H1 (cell line): ENCODE results near the gene CTNNA3. TPM values are rescaled to one million over a fixed set of nuclear protein-coding genes. Genes with fewer than 3 reads are reported as not detected.

Experiments used
- CTCF ChIA-PET: fragments of 300-600 bp; sonication (Branson Sonifier 250); formaldehyde crosslinking; loops from one replicate; lab custom pipeline; 2021; ENCODE audit not compliant: partially characterized antibody; lab: Charles Lee
- POLR2A ChIA-PET: fragments of 300-600 bp; sonication (Branson Sonifier 250); formaldehyde crosslinking; loops from one replicate; lab custom pipeline; 2021; ENCODE audit warnings: inconsistent platforms; ENCODE audit not compliant: partially characterized antibody; lab: Charles Lee
- DNase-seq, 2 experiments: peaks; one replicate each; pipeline versions ENCODE4 v3.0.0 to v3.0.0-alpha.2; 2010 to 2022; ENCODE audit warnings: low spot score in 2 of 2, low read depth in 1 of 2, mixed read lengths in 1 of 2
- FAIRE-seq: peaks from 2 replicates; lab custom pipeline; 2011; peaks lifted over from hg19 to GRCh38; lab: Jason Lieb, UNC
- H2AFZ ChIP-seq: 2 replicates; pipeline ENCODE4 v1.8.1; 2012; ENCODE audit warnings: low read length, inconsistent platforms
- H2AK5ac ChIP-seq: 2 replicates; pipeline ENCODE4 v1.6.1; 2013; ENCODE audit warnings: low read depth, low read length
- H2BK120ac ChIP-seq: replicated peaks from 2 replicates; pipeline ENCODE3; 2013; ENCODE audit warnings: low read depth, low read length, inconsistent platforms
- H2BK12ac ChIP-seq: 2 replicates; pipeline ENCODE4 v1.6.1; 2013; ENCODE audit warnings: low read depth, low read length
- H2BK15ac ChIP-seq: 2 replicates; pipeline ENCODE4 v1.6.1; 2013; ENCODE audit warnings: low read length
- H2BK20ac ChIP-seq: 2 replicates; pipeline ENCODE4 v1.6.1; 2013; ENCODE audit warnings: low read length
- H2BK5ac ChIP-seq: 2 replicates; pipeline ENCODE4 v1.6.1; 2013; ENCODE audit warnings: low read depth, low read length
- H3K14ac ChIP-seq: 2 replicates; pipeline ENCODE4 v1.6.1; 2013; ENCODE audit warnings: inconsistent platforms; ENCODE audit not compliant: insufficient read length
- H3K18ac ChIP-seq: 2 replicates; pipeline ENCODE4 v1.6.1; 2013; ENCODE audit warnings: low read length; ENCODE audit errors: extremely low read depth
- H3K23ac ChIP-seq: 2 replicates; pipeline ENCODE4 v1.6.1; 2013; ENCODE audit warnings: inconsistent platforms; ENCODE audit not compliant: insufficient read length
- H3K23me2 ChIP-seq: 2 replicates; pipeline ENCODE4 v1.6.1; 2013; ENCODE audit warnings: low read depth, low read length
- H3K27ac ChIP-seq: 2 replicates; pipeline ENCODE4 v1.6.1; 2011; ENCODE audit warnings: low read depth, low read length, inconsistent platforms
- H3K27me3 ChIP-seq, 4 experiments: replicated peaks in 1 of 4; 1 replicate in 1 of 4; 2 replicates in 3 of 4; pipeline versions ENCODE4 v1.6.1 to v1.8.1; 2011 to 2013; ENCODE audit warnings: low read length in 3 of 4, mild to moderate bottlenecking in 3 of 4, inconsistent platforms in 2 of 4, mixed read lengths in 2 of 4, moderate library complexity in 1 of 4; ENCODE audit not compliant: control insufficient read depth in 3 of 4, insufficient read depth in 3 of 4; ENCODE audit errors: extremely low read depth in 1 of 4
- H3K36me3 ChIP-seq, 4 experiments: 2 replicates each; pipeline versions ENCODE4 v1.6.1 to v1.8.1; 2011 to 2013; ENCODE audit warnings: mild to moderate bottlenecking in 4 of 4, low read length in 3 of 4, moderate library complexity in 2 of 4, control low read depth in 1 of 4, inconsistent platforms in 1 of 4; ENCODE audit not compliant: insufficient read depth in 4 of 4, control insufficient read depth in 2 of 4
- H3K4ac ChIP-seq: replicated peaks from 2 replicates; pipeline ENCODE3; 2013; ENCODE audit warnings: low read length, low read depth, mixed read lengths, inconsistent platforms; ENCODE audit not compliant: insufficient read length
- H3K4me1 ChIP-seq, 4 experiments: replicated peaks in 1 of 4; 1 replicate in 1 of 4; 2 replicates in 3 of 4; pipeline versions ENCODE4 v1.6.1 to v1.8.1; 2011 to 2013; ENCODE audit warnings: low read length in 3 of 4, inconsistent platforms in 2 of 4, mixed read lengths in 1 of 4; ENCODE audit not compliant: insufficient read depth in 4 of 4, control insufficient read depth in 3 of 4
- H3K4me2 ChIP-seq, 2 experiments: 2 replicates each; pipeline versions ENCODE4 v1.6.1 to v1.8.1; 2011 to 2013; ENCODE audit warnings: low read depth in 2 of 2, low read length in 2 of 2, control low read depth in 1 of 2, inconsistent platforms in 1 of 2, mild to moderate bottlenecking in 1 of 2; ENCODE audit not compliant: insufficient read depth in 1 of 2
- H3K4me3 ChIP-seq, 4 experiments: fragments of 200-600, 300-600 bp in 1 of 4; sonication (generic), shearing (Covaris generic), sonication (Bioruptor Twin) in 1 of 4; 2 replicates each; pipeline versions ENCODE4 v1.5.1 to v1.8.1; 2011 to 2016; ENCODE audit warnings: low read length in 4 of 4, low read depth in 3 of 4, control low read depth in 2 of 4, inconsistent platforms in 2 of 4, mild to moderate bottlenecking in 2 of 4, mixed read lengths in 1 of 4, moderate library complexity in 1 of 4; ENCODE audit not compliant: insufficient read depth in 2 of 4; ENCODE audit errors: extremely low read depth in 1 of 4
- H3K56ac ChIP-seq: replicated peaks from 2 replicates; pipeline ENCODE3; 2013; ENCODE audit warnings: low read depth, mild to moderate bottlenecking, mixed read lengths, low read length, inconsistent platforms; ENCODE audit not compliant: insufficient read length
- H3K79me1 ChIP-seq: 2 replicates; pipeline ENCODE4 v1.6.1; 2013; ENCODE audit warnings: low read depth, low read length, control low read depth
- H3K79me2 ChIP-seq, 2 experiments: 2 replicates each; pipeline versions ENCODE4 v1.6.1 to v1.8.1; 2012 to 2013; ENCODE audit warnings: low read length in 2 of 2, mild to moderate bottlenecking in 2 of 2, inconsistent platforms in 1 of 2; ENCODE audit not compliant: insufficient read depth in 2 of 2, control insufficient read depth in 1 of 2
- H3K9ac ChIP-seq, 4 experiments: replicated peaks in 1 of 4; 1 replicate in 1 of 4; 2 replicates in 3 of 4; pipeline versions ENCODE4 v1.6.1 to v1.8.1; 2011 to 2013; ENCODE audit warnings: low read depth in 3 of 4, low read length in 3 of 4, control low read depth in 2 of 4, mild to moderate bottlenecking in 2 of 4, moderate library complexity in 2 of 4, inconsistent platforms in 1 of 4; ENCODE audit errors: extremely low read depth in 1 of 4
- H3K9me3 ChIP-seq, 2 experiments: 2 replicates each; pipeline versions ENCODE4 v1.6.1 to v1.8.1; 2012 to 2013; ENCODE audit warnings: mild to moderate bottlenecking in 2 of 2, moderate library complexity in 2 of 2, control low read depth in 1 of 2, inconsistent platforms in 1 of 2, low read depth in 1 of 2, low read length in 1 of 2, mixed read lengths in 1 of 2; ENCODE audit not compliant: insufficient read depth in 2 of 2
- H4K20me1 ChIP-seq, 2 experiments: replicated peaks in 1 of 2; 2 replicates each; pipeline versions ENCODE3 to v1.8.1; 2011 to 2013; ENCODE audit warnings: inconsistent platforms in 2 of 2, low read length in 2 of 2, mild to moderate bottlenecking in 1 of 2; ENCODE audit not compliant: insufficient read depth in 2 of 2, control insufficient read depth in 1 of 2
- H4K5ac ChIP-seq: 2 replicates; pipeline ENCODE4 v1.6.1; 2013; ENCODE audit warnings: low read length, low read depth, mixed read lengths, inconsistent platforms; ENCODE audit not compliant: insufficient read length
- H4K8ac ChIP-seq: 2 replicates; pipeline ENCODE4 v1.8.0; 2013; ENCODE audit warnings: mild to moderate bottlenecking, moderate library complexity, low read length, inconsistent platforms; ENCODE audit not compliant: insufficient read depth; ENCODE audit errors: extremely low read depth
- H4K91ac ChIP-seq: replicated peaks from 2 replicates; pipeline ENCODE3; 2013; ENCODE audit warnings: low read length, mixed read lengths, inconsistent platforms; ENCODE audit not compliant: insufficient read length
- CEBPB ChIP-seq: IDR thresholded peaks from 2 replicates; pipeline ENCODE4 v1.6.1; 2012; ENCODE audit warnings: low read depth, low read length
- FOSL1 ChIP-seq: IDR thresholded peaks from 2 replicates; pipeline ENCODE4 v1.6.1; 2011; ENCODE audit warnings: mild to moderate bottlenecking, low read depth, low read length, moderate library complexity; ENCODE audit not compliant: insufficient read depth
- SUZ12 ChIP-seq: fragments of 200-600 bp; sonication (generic); IDR thresholded peaks from 2 replicates; pipeline ENCODE4 v1.6.1; 2012; ENCODE audit warnings: mild to moderate bottlenecking, inconsistent platforms, low read length, moderate library complexity, mixed read lengths
- ZNF274 ChIP-seq: IDR thresholded peaks from 2 replicates; pipeline ENCODE4 v1.7.0; 2012; ENCODE audit warnings: low read length, borderline replicate concordance; ENCODE audit errors: extremely low read depth
- WGBS, 2 experiments: shearing (Covaris generic) in 1 of 2; methylation state at CpG; one replicate each; pipeline versions ENCODE4 v1.1.6 to v1.1.7; 2013 to 2015; ENCODE audit warnings: low lambda C conversion rate in 2 of 2, mixed read lengths in 2 of 2, inconsistent platforms in 1 of 2, low coverage in 1 of 2, missing lambda C conversion rate in 1 of 2; ENCODE audit not compliant: insufficient replicate concordance in 2 of 2, insufficient coverage in 1 of 2, insufficient read length in 1 of 2; ENCODE audit errors: extremely low coverage in 1 of 2, missing lambda C conversion rate in 1 of 2; 5-methylcytosine and 5-hydroxymethylcytosine counted together
- polyA plus RNA-seq, 7 experiments: library from polyadenylated mRNA; depleted of rRNA in 3 of 7; stranded (reverse) in 5 of 7; unstranded in 2 of 7; fragments of >200 nt in 5 of 7; fragments of 200-250 nt in 2 of 7; gene quantifications; 1 replicate in 5 of 7; 2 replicates in 1 of 7; 4 replicates in 1 of 7; pipeline versions ENCODE4 v1.2.1 to v1.2.3, GENCODE V29; 2011 to 2013; ENCODE audit warnings: missing spikeins in 2 of 7, mixed read lengths in 2 of 7
- total RNA-seq: library from RNA; stranded (reverse); fragmentation: NEBNext Ultra II Directional; extraction: Animal tissue kit (Norgen Biotek cat#: 25700); gene quantifications from 2 replicates; pipeline ENCODE4 v1.2.1, GENCODE V29; 2021

Gene CTNNA3
- total and polyA plus RNA-seq, 2 of the 8 experiments (the other 6 are each of a cell fraction or from before 2014, with no cell fraction given), result 1.3 to 1.5 TPM

DNA sequence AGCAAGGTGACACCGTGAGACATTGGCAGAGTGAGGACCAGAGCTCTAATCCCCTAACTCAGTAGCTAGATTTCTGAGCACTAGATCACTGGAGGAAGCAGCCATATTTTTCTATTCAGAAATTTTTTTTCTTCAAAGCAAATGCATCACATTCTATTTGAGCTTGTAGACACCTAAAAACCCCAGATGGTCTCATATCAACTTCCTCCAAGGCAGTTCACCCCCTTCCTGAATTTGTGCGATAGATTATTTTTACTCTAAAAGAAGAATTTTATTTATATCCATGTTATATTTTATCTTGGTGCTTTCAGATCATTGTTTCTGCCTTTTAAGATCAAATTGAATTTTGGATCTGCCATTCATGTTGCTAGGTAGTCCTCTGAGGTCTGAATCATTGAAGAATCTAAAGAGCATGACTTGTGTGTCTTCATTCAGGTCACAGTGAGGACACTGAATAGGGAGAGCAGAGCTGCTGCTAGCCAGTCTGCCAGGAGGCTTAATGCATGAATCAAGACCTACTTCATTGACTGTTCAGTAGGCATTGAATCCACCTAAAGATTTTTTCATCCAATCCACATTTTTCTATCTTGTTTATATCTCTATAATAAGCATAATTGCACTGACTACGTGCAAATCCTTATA lies 863.1 kb downstream of the CTNNA3 start:
- Histone ChIP-seq H2AFZ (no peak overlapping the region), H3K27me3 (no peaks in the 10 kb centered on the region), H3K4me2 (no peak overlapping the region), H3K4me3 (no peak overlapping the region), H3K23me2 (no peaks in the 10 kb centered on the region), H4K8ac (no peak overlapping the region), H3K23ac (no peak overlapping the region), H2AK5ac (no peak overlapping the region), H3K9ac (no peak overlapping the region), H3K4ac (no peak overlapping the region), H4K20me1 (no peaks in the 10 kb centered on the region), H3K18ac (no peak overlapping the region), H2BK120ac (no peak overlapping the region), H3K56ac (no peak overlapping the region), H2BK15ac (no peak overlapping the region), H3K79me1 (no peaks in the 10 kb centered on the region), H2BK5ac (no peak overlapping the region), H4K91ac (no peak overlapping the region), H3K36me3 (no peaks in the 10 kb centered on the region), H4K5ac (no peak overlapping the region), H2BK12ac (no peak overlapping the region), H3K27ac (no peak overlapping the region), H3K79me2 (no peaks in the 10 kb centered on the region), H3K9me3 (no peaks in the 10 kb centered on the region), H3K14ac (no peak overlapping the region), H3K4me1 (peaks cover 0 to 7% (median 0%) of the 10 kb centered on the region in 4 experiments; a peak in 2 of 7 replicates), H2BK20ac (no peak overlapping the region)
- WGBS, 2 experiments, result 69% methylated on average over 3 of the region's 3 CpGs; no CpG with 5 or more reads in 1 of the 2 experiments
- CTCF ChIA-PET, result interaction anchor here (1.2 kb wide), 1 partner anchor 14 kb away, joined by 3 read pairs; no protein-coding TSS in a partner anchor
- DNase-seq, result no peak
- POLR2A ChIA-PET, result no interaction called here
- no peak for TF ChIP-seq SUZ12
- no peak for TF ChIP-seq ZNF274
- no peak for TF ChIP-seq FOSL1
- TF ChIP-seq CEBPB, result no peak
- no peak for FAIRE-seq
